Fibroblast of pulmonary artery (primary cell): ENCODE measurements around the gene SPOCK1.

Source experiments
- DNase-seq: peaks from one replicate; pipeline ENCODE4 v3.0.0-alpha.2; 2010; ENCODE audit warnings: low read depth
- H3K4me3 ChIP-seq: replicated peaks from 2 replicates; pipeline ENCODE4 v1.5.1; 2011; ENCODE audit warnings: low read depth, mild to moderate bottlenecking, control low read depth, low read length, moderate library complexity
- TF ChIP-seq, protein P1 (sequence below): IDR thresholded peaks from 2 replicates; pipeline ENCODE4 v1.5.1; 2011; ENCODE audit warnings: mild to moderate bottlenecking, control low read depth, low read length, inconsistent platforms; ENCODE audit errors: missing control alignments

The SPOCK1 gene

DNA sequence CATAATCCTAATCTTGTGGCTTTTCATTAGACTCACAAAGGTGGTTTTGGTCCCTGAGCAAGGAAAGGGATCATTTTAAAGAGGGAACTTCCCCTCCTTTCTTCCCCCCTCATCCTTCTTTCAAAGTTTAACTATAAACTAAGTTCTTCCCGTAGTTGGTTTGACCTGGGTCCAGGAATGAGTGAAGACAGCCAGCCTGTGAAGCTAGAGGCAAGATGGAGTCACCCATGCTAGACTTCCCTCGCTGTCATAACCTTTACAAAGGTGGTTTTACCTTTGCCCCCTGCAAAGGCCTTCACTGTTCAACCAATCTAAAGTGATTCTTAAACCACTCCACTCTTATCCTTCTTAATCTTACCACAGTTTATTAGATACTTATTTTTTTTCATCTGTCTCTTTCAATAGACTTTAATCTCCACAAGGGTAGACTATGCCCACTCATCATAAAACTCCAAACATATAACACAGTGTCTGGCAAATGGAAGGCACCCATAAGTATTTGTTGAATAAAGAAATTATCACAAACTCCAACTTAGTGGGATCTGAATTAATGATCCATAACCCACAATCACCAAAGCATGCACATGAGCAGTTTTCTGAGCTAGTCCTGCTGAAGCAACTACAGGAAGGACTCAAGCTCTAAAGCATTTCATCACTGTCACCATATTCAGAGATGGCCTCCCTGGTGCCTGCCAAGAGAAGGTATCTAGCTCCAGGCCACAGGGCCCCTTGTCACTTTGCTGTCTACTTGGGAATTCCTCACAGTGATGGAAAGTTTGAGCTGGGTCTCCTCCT, 369.0 kb downstream of the SPOCK1 start:
- TF ChIP-seq, protein P1, sequence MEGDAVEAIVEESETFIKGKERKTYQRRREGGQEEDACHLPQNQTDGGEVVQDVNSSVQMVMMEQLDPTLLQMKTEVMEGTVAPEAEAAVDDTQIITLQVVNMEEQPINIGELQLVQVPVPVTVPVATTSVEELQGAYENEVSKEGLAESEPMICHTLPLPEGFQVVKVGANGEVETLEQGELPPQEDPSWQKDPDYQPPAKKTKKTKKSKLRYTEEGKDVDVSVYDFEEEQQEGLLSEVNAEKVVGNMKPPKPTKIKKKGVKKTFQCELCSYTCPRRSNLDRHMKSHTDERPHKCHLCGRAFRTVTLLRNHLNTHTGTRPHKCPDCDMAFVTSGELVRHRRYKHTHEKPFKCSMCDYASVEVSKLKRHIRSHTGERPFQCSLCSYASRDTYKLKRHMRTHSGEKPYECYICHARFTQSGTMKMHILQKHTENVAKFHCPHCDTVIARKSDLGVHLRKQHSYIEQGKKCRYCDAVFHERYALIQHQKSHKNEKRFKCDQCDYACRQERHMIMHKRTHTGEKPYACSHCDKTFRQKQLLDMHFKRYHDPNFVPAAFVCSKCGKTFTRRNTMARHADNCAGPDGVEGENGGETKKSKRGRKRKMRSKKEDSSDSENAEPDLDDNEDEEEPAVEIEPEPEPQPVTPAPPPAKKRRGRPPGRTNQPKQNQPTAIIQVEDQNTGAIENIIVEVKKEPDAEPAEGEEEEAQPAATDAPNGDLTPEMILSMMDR = no peak
- no peak for DNase-seq
- no peak overlapping the region for H3K4me3 ChIP-seq

GRCh38 chr5:137128012-137128411, 371.1 kb downstream of the SPOCK1 start:
- TF ChIP-seq, protein P1 = no peak
- no peak overlapping the region for H3K4me3 ChIP-seq
- no peak for DNase-seq

DNA sequence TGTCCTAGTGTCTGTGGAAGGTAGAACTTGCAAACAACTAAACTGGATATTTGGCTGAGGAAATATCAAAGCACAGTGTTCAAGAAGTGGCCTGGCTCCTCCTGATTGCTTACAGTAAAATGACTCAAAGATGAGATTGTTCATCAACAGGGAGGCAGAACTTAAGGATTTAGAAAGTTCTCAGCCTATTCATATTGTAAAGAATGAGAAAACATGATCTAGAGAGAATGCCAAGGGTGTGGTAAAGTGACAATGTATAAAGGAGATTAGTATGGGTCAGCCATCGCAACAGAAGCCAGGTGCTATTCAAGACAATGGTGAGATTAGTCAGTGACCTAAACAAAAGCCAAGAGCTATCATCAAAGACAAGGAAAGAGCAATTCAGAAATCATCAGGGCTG, 372.3 kb downstream of the SPOCK1 start:
- DNase-seq = no peak
- H3K4me3 ChIP-seq = no peak overlapping the region

GRCh38 chr5:137122558-137122957, 376.6 kb downstream of the SPOCK1 start:
- DNase-seq = no peak
- no peak overlapping the region for H3K4me3 ChIP-seq
- TF ChIP-seq, protein P1 = no peak

More for the DNA sequence above, 372.3 kb downstream of the SPOCK1 start:
- TF ChIP-seq, protein P1 = no peak

DNA sequence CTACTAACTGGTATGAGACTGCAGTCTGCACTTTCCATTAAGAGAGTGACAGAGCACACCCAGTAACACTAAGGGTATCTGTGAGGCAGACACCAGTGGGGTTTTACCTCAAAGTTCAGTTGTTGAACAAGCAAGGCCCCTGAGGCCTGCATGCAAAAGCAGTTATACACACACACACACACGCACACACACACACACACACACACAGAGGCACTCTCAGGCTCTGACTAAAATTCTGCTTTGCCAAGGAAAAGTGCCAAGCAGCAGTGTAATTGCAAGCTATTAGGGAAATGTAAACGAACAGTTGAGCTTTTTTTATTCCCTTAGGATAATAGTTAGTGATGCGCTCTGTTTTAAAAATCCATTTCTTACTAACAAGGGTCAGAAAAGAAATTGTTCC, 377.1 kb downstream of the SPOCK1 start:
- TF ChIP-seq, protein P1 = no peak
- no peak overlapping the region for H3K4me3 ChIP-seq
- DNase-seq = no peak

- TF ChIP-seq, protein P1 = no peak
- no peak for DNase-seq
- no peak overlapping the region for H3K4me3 ChIP-seq
Observed at GRCh38 chr5:137119321-137119720, 379.8 kb downstream of the SPOCK1 start.

DNA sequence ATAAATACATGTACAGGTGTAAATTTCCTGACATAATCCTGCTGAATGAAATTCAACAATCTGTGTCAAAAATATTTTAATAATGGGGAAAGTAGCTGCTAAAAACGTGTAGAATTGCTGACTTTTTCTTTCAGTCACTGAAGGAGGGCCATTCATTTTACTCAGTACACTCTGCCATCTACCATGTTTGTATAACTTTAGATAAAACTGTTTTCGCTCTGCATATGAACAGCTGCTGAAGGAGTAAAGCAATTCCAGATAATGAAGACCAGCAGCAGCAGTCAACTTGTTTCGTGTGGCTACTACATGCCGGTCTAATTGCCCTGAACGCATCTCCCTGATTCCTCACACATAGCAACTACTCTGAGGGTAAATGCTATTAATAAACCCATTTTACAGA, 380.5 kb downstream of the SPOCK1 start:
- TF ChIP-seq, protein P1 = no peak
- DNase-seq = no peak
- no peak overlapping the region for H3K4me3 ChIP-seq
